Measurements from ENCODE around the gene DMAC2L. TPM values are rescaled to one million over a fixed set of nuclear protein-coding genes. Genes with fewer than 3 reads are reported as not detected.

Gene DMAC2L
- total and polyA plus RNA-seq, 11 donors: 12.6 to 29.9 (median 22.8) TPM

- TF ChIP-seq POLR2A (IDR thresholded peaks at IDR 0.05) (no peak), CTCF (IDR thresholded peaks at IDR 0.05) (no peak)
- peaks cover 0 to 4% (median 0%) of the 10 kb centered on the region in 9 donors for H3K36me3 ChIP-seq
- DNase-seq (no peak), ATAC-seq (no peak)
- no peaks in the 10 kb centered on the region for H3K9me3 ChIP-seq
- 94 to 100% (median 98%) methylated on average over 2 of the region's 2 CpGs for WGBS, 4 donors
- H3K4me3 ChIP-seq: no peak overlapping the region
- intact Hi-C loops (cut with DNase I): loop anchor here in 1 of 10 donors (5.0 kb wide), 1 partner anchor 59 kb away; the partner anchor contains the start of gene CDKL1
- no peak overlapping the region for H3K27ac ChIP-seq
- H3K4me1 ChIP-seq: peaks cover 0 to 56% (median 40%) of the 10 kb centered on the region in 12 donors
- H3K27me3 ChIP-seq: no peaks in the 10 kb centered on the region
These were observed 26.5 kb downstream of the DMAC2L start for GRCh38 chr14:50338587-50338986.

- no peak for ATAC-seq
- Histone ChIP-seq H3K4me1 (peaks cover 0 to 56% (median 42%) of the 10 kb centered on the region in 12 donors), H3K27ac (no peak overlapping the region), H3K9me3 (no peaks in the 10 kb centered on the region), H3K27me3 (no peaks in the 10 kb centered on the region), H3K4me3 (no peak overlapping the region), H3K36me3 (peaks cover 0 to 4% (median 0%) of the 10 kb centered on the region in 9 donors)
- DNase-seq: no peak
- no peak for TF ChIP-seq POLR2A (IDR thresholded peaks at IDR 0.05)
- no peak for TF ChIP-seq CTCF (IDR thresholded peaks at IDR 0.05)
- intact Hi-C loops (cut with DNase I): loop anchor here in 1 of 10 donors (5.0 kb wide), 1 partner anchor 58 kb away; the partner anchor contains the start of gene CDKL1
- 76 to 82% (median 79%) methylated on average over 3 of the region's 3 CpGs for WGBS, 4 donors
These were observed 27.2 kb downstream of the DMAC2L start for GRCh38 chr14:50339178-50339804.

GRCh38 chr14:50340045-50340444 lies 27.9 kb downstream of the DMAC2L start:
- intact Hi-C loops (cut with DNase I): loop anchor here in 6 of 10 donors (5.0 to 10.0 kb wide), 4 partner anchors 55 to 192 kb away; partner anchors contain the start of genes MAP4K5 (in 4 of the 6) and CDKL1 (in 3 of the 6)
- Histone ChIP-seq H3K9me3 (no peaks in the 10 kb centered on the region), H3K27ac (no peak overlapping the region), H3K4me3 (no peak overlapping the region), H3K4me1 (peaks cover 0 to 48% (median 37%) of the 10 kb centered on the region in 12 donors), H3K27me3 (no peaks in the 10 kb centered on the region), H3K36me3 (peaks cover 0 to 4% (median 0%) of the 10 kb centered on the region in 9 donors)
- TF ChIP-seq CTCF (IDR thresholded peaks at IDR 0.05): no peak
- TF ChIP-seq POLR2A (IDR thresholded peaks at IDR 0.05): no peak
- DNase-seq (no peak), ATAC-seq (no peak)
- 91 to 95% (median 94%) methylated on average over 5 of the region's 5 CpGs for WGBS, 4 donors

GRCh38 chr14:50340963-50341362 lies 28.8 kb downstream of the DMAC2L start:
- Histone ChIP-seq H3K4me1 (peaks cover 0 to 44% (median 28%) of the 10 kb centered on the region in 12 donors), H3K4me3 (no peak overlapping the region), H3K9me3 (no peaks in the 10 kb centered on the region), H3K36me3 (peaks cover 0 to 4% (median 0%) of the 10 kb centered on the region in 9 donors), H3K27ac (peak overlapping the region in 1 of 12 donors; percentile 11), H3K27me3 (no peaks in the 10 kb centered on the region)
- intact Hi-C loops (cut with DNase I): loop anchor here in 6 of 10 donors (5.0 to 10.0 kb wide), 4 partner anchors 54 to 191 kb away; partner anchors contain the start of genes MAP4K5 (in 4 of the 6) and CDKL1 (in 3 of the 6)
- no peak for TF ChIP-seq POLR2A (IDR thresholded peaks at IDR 0.05)
- TF ChIP-seq CTCF (IDR thresholded peaks at IDR 0.05): no peak
- 93 to 95% (median 94%) methylated on average over 9 of the region's 9 CpGs for WGBS, 4 donors
- no peak for ATAC-seq
- no peak for DNase-seq
